Measurements from ENCODE around the gene FBXW4. TPM values are rescaled to one million over a fixed set of nuclear protein-coding genes. Genes with fewer than 3 reads are reported as not detected.

The FBXW4 gene
- total RNA-seq, 6 experiments from 2014 or later = 15.1 to 29.5 (median 25.6) TPM

- Histone ChIP-seq H3K36me3 (no peaks in the 10 kb centered on the region), H3K4me3 (no peak overlapping the region), H3K4me1 (no peaks in the 10 kb centered on the region), H3K27ac (no peak overlapping the region), H3K27me3 (no peaks in the 10 kb centered on the region), H3K9me3 (no peaks in the 10 kb centered on the region)
- DNase-seq (no peak), ATAC-seq (no peak)
- intact Hi-C loops (cut with DNase I) = no loop called here
- no peak for TF ChIP-seq POLR2A (IDR thresholded peaks at IDR 0.05)
- no peak for TF ChIP-seq CTCF (IDR thresholded peaks at IDR 0.05)
- WGBS (ENCODE audit: insufficient coverage, low coverage, low lambda C conversion rate, missing lambda C conversion rate) = 100% methylated on average over 3 of the region's 3 CpGs
Measured at GRCh38 chr10:101723176-101723575, 28.2 kb upstream of the FBXW4 start.

- H3K27ac ChIP-seq = no peak overlapping the region
- H3K27me3 ChIP-seq = no peaks in the 10 kb centered on the region
- H3K4me3 ChIP-seq = no peak overlapping the region
- H3K9me3 ChIP-seq = no peaks in the 10 kb centered on the region
- no peaks in the 10 kb centered on the region for H3K36me3 ChIP-seq
- H3K4me1 ChIP-seq = no peaks in the 10 kb centered on the region
- WGBS (ENCODE audit: insufficient coverage, low coverage, low lambda C conversion rate, missing lambda C conversion rate) = 67% methylated on average over 1 of the region's 2 CpGs
- DNase-seq (no peak), ATAC-seq (no peak)
- TF ChIP-seq POLR2A (IDR thresholded peaks at IDR 0.05) (no peak), CTCF (IDR thresholded peaks at IDR 0.05) (no peak)
- intact Hi-C loops (cut with DNase I) = no loop called here
Measured at GRCh38 chr10:101721806-101722205, 26.8 kb upstream of the FBXW4 start.

- H3K36me3 ChIP-seq = no peaks in the 10 kb centered on the region
- intact Hi-C loops (cut with DNase I) = no loop called here
- DNase-seq (no peak), ATAC-seq (no peak)
- H3K4me1 ChIP-seq = no peaks in the 10 kb centered on the region
- H3K27me3 ChIP-seq = no peaks in the 10 kb centered on the region
- no peaks in the 10 kb centered on the region for H3K9me3 ChIP-seq
- WGBS (ENCODE audit: insufficient coverage, low coverage, low lambda C conversion rate, missing lambda C conversion rate) = 85% methylated on average over 6 of the region's 6 CpGs
- H3K27ac ChIP-seq = no peak overlapping the region
- TF ChIP-seq POLR2A (IDR thresholded peaks at IDR 0.05) = no peak
- no peak for TF ChIP-seq CTCF (IDR thresholded peaks at IDR 0.05)
- H3K4me3 ChIP-seq = no peak overlapping the region
Measured at GRCh38 chr10:101720606-101721230, 25.7 kb upstream of the FBXW4 start.

GRCh38 chr10:101718690-101719275 is 23.8 kb upstream of the FBXW4 start:
- Histone ChIP-seq H3K4me1 (no peaks in the 10 kb centered on the region), H3K27me3 (no peaks in the 10 kb centered on the region), H3K36me3 (no peaks in the 10 kb centered on the region), H3K4me3 (no peak overlapping the region), H3K27ac (no peak overlapping the region), H3K9me3 (no peaks in the 10 kb centered on the region)
- WGBS (ENCODE audit: insufficient coverage, low coverage, low lambda C conversion rate, missing lambda C conversion rate) = 79% methylated on average over 3 of the region's 3 CpGs
- DNase-seq = no peak
- no peak for ATAC-seq
- no peak for TF ChIP-seq POLR2A (IDR thresholded peaks at IDR 0.05)
- intact Hi-C loops (cut with DNase I) = no loop called here

- ATAC-seq (no peak), DNase-seq (no peak)
- TF ChIP-seq POLR2A (IDR thresholded peaks at IDR 0.05) (no peak), CTCF (IDR thresholded peaks at IDR 0.05) (no peak)
- H3K36me3 ChIP-seq = no peaks in the 10 kb centered on the region
- intact Hi-C loops (cut with DNase I) = no loop called here
- no peak overlapping the region for H3K27ac ChIP-seq
- no peak overlapping the region for H3K4me3 ChIP-seq
- no peaks in the 10 kb centered on the region for H3K9me3 ChIP-seq
- H3K27me3 ChIP-seq = no peaks in the 10 kb centered on the region
- WGBS (ENCODE audit: insufficient coverage, low coverage, low lambda C conversion rate, missing lambda C conversion rate) = 68% methylated on average over 8 of the region's 10 CpGs
- no peaks in the 10 kb centered on the region for H3K4me1 ChIP-seq
Measured at GRCh38 chr10:101716891-101717659, 22.1 kb upstream of the FBXW4 start.

Data from right lobe of liver (tissue), 6 donors.